ENCODE data around the gene SHISA6. TPM values are rescaled to one million over a fixed set of nuclear protein-coding genes. Genes with fewer than 3 reads are reported as not detected.
"Not testable (repeated sequence)": the region's sequence is repeated elsewhere in the genome, so short reads cannot be mapped to it uniquely, and the experiment has no call there.

Gene SHISA6
- total RNA-seq, 1 experiment from 2014 or later: not detected

DNA sequence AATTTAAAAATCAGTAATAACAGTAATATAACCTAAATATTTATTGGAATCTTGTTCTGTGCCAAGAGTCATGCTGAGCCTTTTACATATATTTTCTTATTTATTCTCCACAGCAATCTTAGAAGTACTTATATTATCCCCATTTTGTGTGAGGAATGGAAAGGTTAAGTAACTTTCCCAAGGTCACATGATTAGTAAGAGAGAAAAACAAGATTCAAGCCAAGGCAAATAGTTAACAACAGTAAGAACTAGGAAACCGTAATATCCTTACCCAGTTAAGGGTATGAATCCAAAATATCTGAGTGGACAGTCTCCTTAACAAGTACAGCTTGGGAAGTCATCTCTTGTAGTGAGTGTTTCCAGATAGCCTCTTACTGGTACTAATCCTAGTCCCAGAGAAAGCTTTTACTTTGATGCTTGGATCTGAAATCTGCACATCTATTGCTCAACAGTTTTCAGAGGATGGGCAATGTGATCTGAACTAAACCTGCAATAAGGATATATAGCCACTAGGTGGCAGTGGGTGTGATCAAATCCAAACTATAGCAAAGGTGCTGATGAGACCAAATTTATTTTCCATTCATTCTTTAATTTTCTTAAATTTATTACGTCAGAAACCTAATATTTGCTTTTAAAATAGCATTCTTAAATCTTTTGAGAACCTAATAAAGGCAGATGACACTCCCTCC is 23.3 kb downstream of the SHISA6 start:
- DNase-seq (ENCODE audit: low spot score): no peak

GRCh38 chr17:11267999-11268575 is 27.1 kb downstream of the SHISA6 start:
- no peak for DNase-seq (ENCODE audit: low spot score)

DNA sequence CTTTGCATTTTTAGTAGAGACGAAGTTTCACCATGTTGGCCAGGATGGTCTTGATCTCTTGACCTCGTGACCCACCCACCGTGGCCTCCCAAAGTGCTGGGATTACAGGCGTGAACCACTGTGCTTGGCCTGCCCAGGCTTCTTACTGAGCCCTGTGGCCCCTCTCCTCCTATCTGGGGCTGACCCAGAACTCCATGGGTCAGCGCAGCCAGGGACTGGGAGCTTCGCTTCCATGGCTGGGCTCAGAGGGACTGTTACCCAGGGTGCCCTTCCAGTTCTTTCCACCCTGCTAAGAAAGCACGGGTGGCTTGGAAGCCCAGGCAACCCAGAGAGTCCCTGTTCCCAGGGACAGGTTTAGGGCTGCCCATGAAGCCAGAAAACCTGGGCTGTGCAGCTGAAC is 28.2 kb downstream of the SHISA6 start:
- no peak for DNase-seq (ENCODE audit: low spot score)

DNA sequence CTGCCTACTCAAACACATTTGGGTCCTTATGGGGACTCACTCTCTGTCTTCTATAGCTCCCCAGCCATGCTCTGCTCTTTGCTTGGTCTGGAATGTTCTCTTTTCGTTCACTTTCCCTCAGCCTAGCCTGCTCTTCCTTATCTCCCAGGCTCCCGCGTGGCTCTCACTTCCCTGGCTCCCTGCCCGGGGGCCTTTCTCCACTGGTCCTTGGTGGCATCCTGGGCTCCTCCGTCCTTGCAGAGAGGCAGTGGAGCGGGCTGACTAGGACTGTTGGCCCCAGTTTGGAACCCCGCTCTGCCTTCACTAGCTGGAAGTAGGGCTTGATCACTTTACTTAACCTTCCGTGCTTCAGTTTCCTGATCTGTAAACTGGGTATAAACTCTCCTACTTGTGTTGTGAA is 31.2 kb downstream of the SHISA6 start:
- DNase-seq (ENCODE audit: low spot score): no peak

DNA sequence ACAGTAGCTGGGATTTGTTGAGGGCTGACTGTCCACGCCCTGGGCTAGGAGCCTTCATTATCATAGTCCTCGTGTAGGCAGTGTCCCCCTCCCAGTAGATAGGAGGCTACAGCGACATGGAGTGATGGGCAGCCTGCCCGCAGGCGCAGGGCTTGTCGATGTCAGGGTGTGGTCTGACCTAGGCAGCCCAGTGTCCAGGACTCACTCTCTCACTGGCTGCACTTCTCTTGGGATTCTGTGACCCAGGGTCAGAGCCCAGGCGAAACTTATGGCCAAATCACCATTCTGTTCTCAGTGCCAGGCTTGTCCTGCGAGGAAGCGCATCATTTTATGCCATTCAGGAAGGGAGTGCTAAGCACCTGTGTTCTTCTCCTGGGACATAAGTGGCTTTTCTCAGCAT is 32.6 kb downstream of the SHISA6 start:
- DNase-seq (ENCODE audit: low spot score): no peak

- no peak for DNase-seq (ENCODE audit: low spot score)
Measured at GRCh38 chr17:11274106-11274505, 33.1 kb downstream of the SHISA6 start.

GRCh38 chr17:11276486-11276885 is 35.5 kb downstream of the SHISA6 start:
- DNase-seq (ENCODE audit: low spot score): no peak

DNA sequence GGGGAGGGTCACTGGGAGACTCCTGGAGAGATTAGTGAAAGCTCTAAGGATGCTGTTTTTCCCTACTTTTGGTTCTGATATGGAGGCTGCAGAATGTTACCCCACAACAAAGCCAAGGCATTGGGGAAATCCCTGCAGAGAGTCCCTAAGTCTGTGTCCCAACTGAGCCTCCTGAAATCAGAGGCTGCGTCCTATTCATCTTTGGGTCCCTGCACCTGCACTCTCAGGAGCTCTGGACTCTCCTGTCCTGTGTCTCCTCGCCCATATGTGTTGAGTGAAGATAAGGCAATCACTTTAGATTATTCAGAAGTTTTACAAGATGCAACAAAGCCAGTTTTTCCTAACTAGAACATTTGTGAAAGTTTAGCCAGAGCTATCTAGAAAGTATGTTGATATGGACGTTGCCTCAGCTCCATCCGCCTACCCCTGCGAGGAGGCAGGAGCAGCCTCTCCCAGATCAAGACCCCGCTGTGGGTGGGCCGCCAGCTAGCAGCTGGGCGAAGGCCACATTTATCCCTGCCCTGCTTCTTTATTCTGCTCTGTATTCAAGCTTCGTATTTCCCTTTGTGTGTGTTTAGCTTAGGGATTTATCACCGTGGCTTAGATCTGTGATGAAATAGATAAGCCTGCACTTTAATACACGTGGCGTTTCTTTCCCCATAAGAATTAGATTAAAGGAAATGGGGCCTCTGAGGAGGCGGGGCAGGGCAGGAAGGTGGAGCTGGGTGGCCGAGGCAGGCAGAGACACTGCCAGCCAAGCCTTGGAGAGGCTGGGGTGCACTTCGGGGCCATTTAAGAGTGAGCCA is 37.4 kb downstream of the SHISA6 start:
- no peak for DNase-seq (ENCODE audit: low spot score)

DNA sequence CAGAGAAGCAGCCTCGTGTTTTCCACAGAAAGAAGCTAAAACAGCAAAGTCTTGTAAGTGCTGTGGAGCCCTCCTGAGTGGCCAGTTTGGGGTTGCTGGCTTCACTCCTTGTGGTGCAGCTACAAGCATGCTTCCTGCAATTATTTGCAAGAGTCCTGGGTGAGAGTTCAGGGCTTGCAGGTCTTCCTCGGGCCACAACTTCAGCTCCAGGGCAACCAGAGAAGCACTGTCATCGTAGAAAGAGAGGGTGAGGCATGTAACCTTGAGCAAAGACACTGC is 37.9 kb downstream of the SHISA6 start:
- DNase-seq (ENCODE audit: low spot score): no peak

DNA sequence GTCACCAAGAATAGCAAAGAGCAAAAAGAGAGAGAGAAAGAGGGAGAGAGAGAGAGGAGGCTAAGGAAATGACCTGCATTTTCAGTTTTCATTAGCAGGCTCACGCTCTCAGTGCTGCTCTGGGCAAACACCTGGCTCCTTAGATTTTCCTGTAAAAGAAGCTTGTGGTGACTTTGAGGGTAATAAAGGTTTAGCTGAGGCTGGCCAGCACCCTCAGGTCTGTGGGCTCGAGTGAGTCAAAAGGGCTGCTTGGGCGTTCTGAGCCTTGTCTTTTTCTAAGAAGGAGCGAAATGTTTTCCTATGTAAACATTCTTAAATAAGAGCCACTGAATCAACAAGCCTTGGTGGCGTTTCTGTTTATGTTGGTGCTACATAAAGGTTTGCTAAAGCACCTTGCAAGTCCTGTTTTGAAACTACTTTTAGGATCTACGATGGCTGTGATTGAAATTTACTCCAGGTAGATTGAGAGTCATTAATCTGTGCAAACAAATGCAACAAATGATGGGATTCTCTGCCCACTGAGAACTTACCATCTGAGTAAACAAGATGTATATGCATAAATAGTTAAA is 38.8 kb downstream of the SHISA6 start:
- DNase-seq (ENCODE audit: low spot score): no peak

DNA sequence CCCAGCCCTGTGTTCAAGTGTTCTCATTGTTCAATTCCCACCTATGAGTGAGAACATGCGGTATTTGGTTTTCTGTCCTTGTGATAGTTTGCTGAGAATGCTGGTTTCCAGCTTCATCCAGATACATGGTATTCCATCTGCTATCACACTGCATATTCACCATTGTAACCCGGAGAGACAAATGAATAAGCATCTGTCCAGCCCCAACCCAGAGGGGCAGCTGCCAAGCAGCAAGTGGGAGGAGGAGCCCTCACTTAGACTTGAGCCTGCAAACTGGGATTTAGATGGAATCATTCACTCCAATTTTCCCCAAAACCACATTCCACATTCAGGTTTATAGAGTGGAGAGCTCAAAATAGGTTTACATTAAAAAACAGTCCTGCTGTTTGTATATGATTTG is 41.6 kb downstream of the SHISA6 start:
- DNase-seq (ENCODE audit: low spot score): no peak

GRCh38 chr17:11284811-11285210 is 43.8 kb downstream of the SHISA6 start:
- DNase-seq (ENCODE audit: low spot score): no peak

DNA sequence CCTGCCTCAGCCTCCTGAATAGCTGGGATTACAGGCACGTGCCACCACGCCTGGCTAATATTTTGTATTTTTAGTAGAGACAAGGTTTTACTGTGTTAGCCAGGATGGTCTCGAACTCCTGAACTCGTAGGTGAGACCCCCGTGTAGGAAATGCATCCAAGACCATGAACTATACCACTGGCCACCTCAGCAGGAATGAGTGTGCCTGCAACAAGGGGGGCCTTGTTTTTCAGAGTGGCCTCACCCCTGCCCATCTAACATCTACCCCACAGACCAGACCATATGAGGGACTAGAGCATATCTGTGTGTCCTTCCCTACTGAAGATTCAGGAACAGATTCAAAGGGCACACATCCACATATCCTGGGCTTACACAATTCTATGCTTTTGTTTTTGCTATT is 44.9 kb downstream of the SHISA6 start:
- DNase-seq (ENCODE audit: low spot score): no peak

DNA sequence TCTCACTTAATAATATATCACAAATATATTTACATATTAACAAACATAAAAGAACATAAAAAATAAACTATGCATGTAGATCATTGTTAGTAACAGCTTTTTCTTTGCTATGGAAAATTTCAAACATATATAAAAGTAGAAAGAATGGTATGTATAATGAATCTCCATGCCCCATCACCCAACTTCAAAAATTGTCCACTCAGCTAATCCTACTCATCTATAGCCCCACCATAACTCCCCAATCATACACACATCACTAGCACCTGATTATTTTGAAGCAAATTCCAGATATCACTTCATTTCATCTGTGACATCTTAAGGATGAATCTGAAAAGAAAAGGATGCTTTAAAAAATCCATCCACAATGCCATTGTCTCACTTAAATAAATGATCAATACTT is 46.8 kb downstream of the SHISA6 start:
- no peak for DNase-seq (ENCODE audit: low spot score)

- DNase-seq (ENCODE audit: low spot score): no peak
Measured at GRCh38 chr17:11290814-11291213, 49.8 kb downstream of the SHISA6 start.

DNA sequence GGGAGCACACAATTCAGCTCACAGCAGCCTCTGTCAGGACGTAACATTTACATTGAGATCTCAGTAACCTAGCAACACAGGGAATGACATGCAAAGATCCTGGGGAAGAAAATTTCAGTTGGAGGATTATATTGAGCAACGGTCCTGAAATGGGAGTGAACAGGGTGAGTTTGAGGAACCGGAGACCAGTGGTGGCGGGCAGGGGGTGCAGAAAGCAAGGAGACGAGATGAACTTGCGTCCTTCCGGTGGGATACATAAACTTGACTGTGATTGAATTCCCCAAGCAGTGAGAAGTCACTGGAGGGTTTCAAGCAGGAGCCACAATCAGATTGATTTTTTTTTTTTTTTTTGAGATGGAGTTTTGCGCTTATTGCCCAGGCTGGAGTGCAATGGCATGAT is 51.5 kb downstream of the SHISA6 start:
- no peak for DNase-seq (ENCODE audit: low spot score)

DNA sequence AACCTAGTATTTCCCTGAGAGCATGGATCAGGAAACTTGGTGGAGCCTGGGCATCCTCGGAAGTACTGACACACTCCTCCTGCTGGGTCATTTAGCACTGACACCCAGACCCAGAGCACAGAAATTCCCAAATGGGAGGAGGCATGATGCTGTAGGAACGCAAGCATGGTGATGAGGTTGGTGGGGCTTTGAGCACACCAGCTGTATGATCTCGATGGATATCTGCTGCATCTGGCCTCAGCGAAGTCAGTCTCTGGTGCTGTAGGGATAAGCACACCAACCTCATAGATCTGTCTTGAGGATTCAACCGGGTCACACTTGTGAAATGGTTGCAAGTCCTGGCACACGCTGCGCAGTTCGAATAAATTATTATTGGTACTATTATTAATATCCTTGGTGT is 52.5 kb downstream of the SHISA6 start:
- DNase-seq (ENCODE audit: low spot score): no peak

GRCh38 chr17:11294826-11295225 is 53.8 kb downstream of the SHISA6 start:
- DNase-seq (ENCODE audit: low spot score): no peak

GRCh38 chr17:11296994-11297393 is 56.0 kb downstream of the SHISA6 start:
- DNase-seq (ENCODE audit: low spot score): no peak

DNA sequence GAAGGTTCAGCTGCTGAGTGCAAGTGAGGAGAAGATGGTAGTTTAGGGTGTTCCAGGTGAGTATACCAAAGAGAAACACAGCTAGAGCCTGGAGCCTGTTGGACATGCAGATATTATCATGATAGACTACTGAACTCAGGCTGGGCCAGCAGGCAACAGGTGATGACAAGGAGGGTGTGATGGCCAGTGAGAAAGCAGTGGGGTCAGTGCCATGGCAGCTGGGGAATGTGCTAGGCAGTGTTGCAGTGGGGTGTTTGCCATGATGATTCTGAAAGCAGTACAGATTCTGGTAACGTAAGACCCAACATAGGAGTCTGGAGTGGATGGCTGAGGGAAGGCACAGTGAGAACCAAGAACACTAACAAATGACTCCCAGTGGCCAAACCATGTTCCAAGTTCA is 57.4 kb downstream of the SHISA6 start:
- no peak for DNase-seq (ENCODE audit: low spot score)

- no peak for DNase-seq (ENCODE audit: low spot score)
Measured at GRCh38 chr17:11300201-11300600, 59.2 kb downstream of the SHISA6 start.

GRCh38 chr17:11300738-11301137 is 59.7 kb downstream of the SHISA6 start:
- DNase-seq (ENCODE audit: low spot score): no peak

- DNase-seq (ENCODE audit: low spot score): not testable (repeated sequence)
Measured at GRCh38 chr17:11301874-11302273, 60.9 kb downstream of the SHISA6 start.

Data from A172 (cell line).